ENCODE data around the gene CASQ2.

DNA sequence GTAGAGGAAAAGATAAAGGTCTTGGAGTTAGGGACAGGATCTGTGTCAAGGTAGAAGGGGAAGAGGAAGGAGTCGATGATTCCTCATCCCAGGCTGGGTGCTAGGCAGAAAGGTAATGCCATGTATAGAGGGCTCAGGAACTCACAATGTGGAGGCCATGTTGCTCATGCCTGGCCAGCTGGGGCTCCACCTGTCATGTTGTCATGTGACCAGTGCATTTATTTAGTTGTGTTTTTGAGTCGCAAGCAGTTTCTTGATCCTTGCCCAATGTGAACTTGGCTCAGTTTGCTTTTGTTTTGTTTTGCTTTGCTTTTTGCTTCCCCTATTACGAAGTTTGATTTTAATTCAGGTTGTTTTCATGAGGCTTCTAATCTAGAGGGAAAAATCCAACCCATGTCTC is 5.7 kb downstream of the CASQ2 start:
- TF ChIP-seq, protein P1, sequence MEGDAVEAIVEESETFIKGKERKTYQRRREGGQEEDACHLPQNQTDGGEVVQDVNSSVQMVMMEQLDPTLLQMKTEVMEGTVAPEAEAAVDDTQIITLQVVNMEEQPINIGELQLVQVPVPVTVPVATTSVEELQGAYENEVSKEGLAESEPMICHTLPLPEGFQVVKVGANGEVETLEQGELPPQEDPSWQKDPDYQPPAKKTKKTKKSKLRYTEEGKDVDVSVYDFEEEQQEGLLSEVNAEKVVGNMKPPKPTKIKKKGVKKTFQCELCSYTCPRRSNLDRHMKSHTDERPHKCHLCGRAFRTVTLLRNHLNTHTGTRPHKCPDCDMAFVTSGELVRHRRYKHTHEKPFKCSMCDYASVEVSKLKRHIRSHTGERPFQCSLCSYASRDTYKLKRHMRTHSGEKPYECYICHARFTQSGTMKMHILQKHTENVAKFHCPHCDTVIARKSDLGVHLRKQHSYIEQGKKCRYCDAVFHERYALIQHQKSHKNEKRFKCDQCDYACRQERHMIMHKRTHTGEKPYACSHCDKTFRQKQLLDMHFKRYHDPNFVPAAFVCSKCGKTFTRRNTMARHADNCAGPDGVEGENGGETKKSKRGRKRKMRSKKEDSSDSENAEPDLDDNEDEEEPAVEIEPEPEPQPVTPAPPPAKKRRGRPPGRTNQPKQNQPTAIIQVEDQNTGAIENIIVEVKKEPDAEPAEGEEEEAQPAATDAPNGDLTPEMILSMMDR (IDR thresholded peaks at IDR 0.05), result no peak
- no peak for TF ChIP-seq EZH2 (IDR thresholded peaks at IDR 0.05; ENCODE audit: borderline replicate concordance, insufficient read depth, low read depth, low read length, poor library complexity, severe bottlenecking)
